GM19035 (cell line): ENCODE data around the gene ARHGAP22.

ENCODE experiments used
- ATAC-seq: cut with Tn5 transposase; IDR thresholded peaks from one replicate; pipeline ENCODE4 v1.9.1; 2021; ENCODE audit not compliant: unreplicated experiment

ARHGAP22 gene

GRCh38 chr10:48468130-48468790 lies 136.6 kb downstream of the ARHGAP22 start:
- no peak for ATAC-seq

GRCh38 chr10:48467669-48468068 lies 137.2 kb downstream of the ARHGAP22 start:
- no peak for ATAC-seq

GRCh38 chr10:48466611-48467240 lies 138.1 kb downstream of the ARHGAP22 start:
- ATAC-seq = no peak

GRCh38 chr10:48465860-48466521 lies 138.9 kb downstream of the ARHGAP22 start:
- ATAC-seq = no peak

GRCh38 chr10:48464871-48465736 lies 139.8 kb downstream of the ARHGAP22 start:
- ATAC-seq = no peak

- no peak for ATAC-seq
These were observed 140.6 kb downstream of the ARHGAP22 start for GRCh38 chr10:48464121-48464870.

- ATAC-seq = no peak
These were observed 141.4 kb downstream of the ARHGAP22 start for GRCh38 chr10:48463318-48464003.

- no peak for ATAC-seq
These were observed 142.3 kb downstream of the ARHGAP22 start for GRCh38 chr10:48462482-48463020.

GRCh38 chr10:48461623-48462481 lies 143.0 kb downstream of the ARHGAP22 start:
- ATAC-seq = no peak

GRCh38 chr10:48460182-48460581 lies 144.7 kb downstream of the ARHGAP22 start:
- ATAC-seq = no peak

GRCh38 chr10:48459270-48460150 lies 145.4 kb downstream of the ARHGAP22 start:
- no peak for ATAC-seq

- no peak for ATAC-seq
These were observed 146.2 kb downstream of the ARHGAP22 start for GRCh38 chr10:48458662-48459048.

- no peak for ATAC-seq
These were observed 146.8 kb downstream of the ARHGAP22 start for GRCh38 chr10:48457949-48458661.

GRCh38 chr10:48456808-48457761 lies 147.8 kb downstream of the ARHGAP22 start:
- no peak for ATAC-seq

GRCh38 chr10:48456361-48456804 lies 148.5 kb downstream of the ARHGAP22 start:
- ATAC-seq = no peak
